WTC11 (cell line): ENCODE data around the gene PLD5.
"Not testable (repeated sequence)": the region's sequence is repeated elsewhere in the genome, so short reads cannot be mapped to it uniquely, and the experiment has no call there.

Experiments used
- JUN ChIP-seq: sonication (generic); formaldehyde crosslinking; IDR thresholded peaks from 2 replicates; pipeline ENCODE4 v1.8.0; 2023; ENCODE audit warnings: mild to moderate bottlenecking, missing genetic modification reagents
- NR1H2 ChIP-seq: sonication (generic); formaldehyde crosslinking; IDR thresholded peaks from 2 replicates; pipeline ENCODE4 v1.9.0; 2021; ENCODE audit warnings: mild to moderate bottlenecking, moderate library complexity, missing genetic modification reagents
- USF2 ChIP-seq: sonication (generic); formaldehyde crosslinking; IDR thresholded peaks from 2 replicates; pipeline ENCODE4 v1.8.1; 2023; ENCODE audit warnings: mild to moderate bottlenecking, missing genetic modification reagents, moderate library complexity
- ZNF281 ChIP-seq: sonication (generic); formaldehyde crosslinking; IDR thresholded peaks from 2 replicates; pipeline ENCODE4 v1.8.0; 2023; ENCODE audit warnings: mild to moderate bottlenecking, missing genetic modification reagents
- ZNF396 ChIP-seq: fragments of 250-450 bp; sonication (Bioruptor Pico); IDR thresholded peaks from 2 replicates; pipeline ENCODE4 v1.8.0; 2021; ENCODE audit warnings: mild to moderate bottlenecking, moderate library complexity, borderline replicate concordance
- ZSCAN18 ChIP-seq: fragments of 250-450 bp; sonication (Bioruptor Pico); IDR thresholded peaks from 2 replicates; pipeline ENCODE4 v2.1.2; 2022; ENCODE audit warnings: mild to moderate bottlenecking, moderate library complexity
- TF ChIP-seq, protein P1 (sequence below): sonication (generic); formaldehyde crosslinking; IDR thresholded peaks from 2 replicates; pipeline ENCODE4 v1.8.1; 2022; ENCODE audit warnings: low read depth, mild to moderate bottlenecking, moderate library complexity, missing genetic modification reagents, borderline replicate concordance
- TF ChIP-seq, protein P2 (sequence below): fragments of 200-600 bp; IDR thresholded peaks from 2 replicates; pipeline ENCODE4 v1.8.0; 2022; ENCODE audit warnings: antibody characterized with exemption
- TF ChIP-seq, protein P3 (sequence below): fragments of 250-450 bp; sonication (Bioruptor Pico); IDR thresholded peaks from 2 replicates; pipeline ENCODE4 v1.9.0; 2021; ENCODE audit warnings: mild to moderate bottlenecking

GRCh38 chr1:242350446-242350845 is 174.1 kb downstream of the PLD5 start:
- TF ChIP-seq, protein P1, sequence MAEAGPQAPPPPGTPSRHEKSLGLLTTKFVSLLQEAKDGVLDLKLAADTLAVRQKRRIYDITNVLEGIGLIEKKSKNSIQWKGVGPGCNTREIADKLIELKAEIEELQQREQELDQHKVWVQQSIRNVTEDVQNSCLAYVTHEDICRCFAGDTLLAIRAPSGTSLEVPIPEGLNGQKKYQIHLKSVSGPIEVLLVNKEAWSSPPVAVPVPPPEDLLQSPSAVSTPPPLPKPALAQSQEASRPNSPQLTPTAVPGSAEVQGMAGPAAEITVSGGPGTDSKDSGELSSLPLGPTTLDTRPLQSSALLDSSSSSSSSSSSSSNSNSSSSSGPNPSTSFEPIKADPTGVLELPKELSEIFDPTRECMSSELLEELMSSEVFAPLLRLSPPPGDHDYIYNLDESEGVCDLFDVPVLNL (CRISPR knock-in tag): not testable (repeated sequence)
- TF ChIP-seq JUN; ZNF281; NR1H2 (CRISPR knock-in tag); ZNF396 (CRISPR knock-in tag); ZSCAN18 (CRISPR knock-in tag); USF2 (CRISPR knock-in tag): not testable (repeated sequence)
- TF ChIP-seq, protein P2, sequence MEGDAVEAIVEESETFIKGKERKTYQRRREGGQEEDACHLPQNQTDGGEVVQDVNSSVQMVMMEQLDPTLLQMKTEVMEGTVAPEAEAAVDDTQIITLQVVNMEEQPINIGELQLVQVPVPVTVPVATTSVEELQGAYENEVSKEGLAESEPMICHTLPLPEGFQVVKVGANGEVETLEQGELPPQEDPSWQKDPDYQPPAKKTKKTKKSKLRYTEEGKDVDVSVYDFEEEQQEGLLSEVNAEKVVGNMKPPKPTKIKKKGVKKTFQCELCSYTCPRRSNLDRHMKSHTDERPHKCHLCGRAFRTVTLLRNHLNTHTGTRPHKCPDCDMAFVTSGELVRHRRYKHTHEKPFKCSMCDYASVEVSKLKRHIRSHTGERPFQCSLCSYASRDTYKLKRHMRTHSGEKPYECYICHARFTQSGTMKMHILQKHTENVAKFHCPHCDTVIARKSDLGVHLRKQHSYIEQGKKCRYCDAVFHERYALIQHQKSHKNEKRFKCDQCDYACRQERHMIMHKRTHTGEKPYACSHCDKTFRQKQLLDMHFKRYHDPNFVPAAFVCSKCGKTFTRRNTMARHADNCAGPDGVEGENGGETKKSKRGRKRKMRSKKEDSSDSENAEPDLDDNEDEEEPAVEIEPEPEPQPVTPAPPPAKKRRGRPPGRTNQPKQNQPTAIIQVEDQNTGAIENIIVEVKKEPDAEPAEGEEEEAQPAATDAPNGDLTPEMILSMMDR: not testable (repeated sequence)
- TF ChIP-seq, protein P3, sequence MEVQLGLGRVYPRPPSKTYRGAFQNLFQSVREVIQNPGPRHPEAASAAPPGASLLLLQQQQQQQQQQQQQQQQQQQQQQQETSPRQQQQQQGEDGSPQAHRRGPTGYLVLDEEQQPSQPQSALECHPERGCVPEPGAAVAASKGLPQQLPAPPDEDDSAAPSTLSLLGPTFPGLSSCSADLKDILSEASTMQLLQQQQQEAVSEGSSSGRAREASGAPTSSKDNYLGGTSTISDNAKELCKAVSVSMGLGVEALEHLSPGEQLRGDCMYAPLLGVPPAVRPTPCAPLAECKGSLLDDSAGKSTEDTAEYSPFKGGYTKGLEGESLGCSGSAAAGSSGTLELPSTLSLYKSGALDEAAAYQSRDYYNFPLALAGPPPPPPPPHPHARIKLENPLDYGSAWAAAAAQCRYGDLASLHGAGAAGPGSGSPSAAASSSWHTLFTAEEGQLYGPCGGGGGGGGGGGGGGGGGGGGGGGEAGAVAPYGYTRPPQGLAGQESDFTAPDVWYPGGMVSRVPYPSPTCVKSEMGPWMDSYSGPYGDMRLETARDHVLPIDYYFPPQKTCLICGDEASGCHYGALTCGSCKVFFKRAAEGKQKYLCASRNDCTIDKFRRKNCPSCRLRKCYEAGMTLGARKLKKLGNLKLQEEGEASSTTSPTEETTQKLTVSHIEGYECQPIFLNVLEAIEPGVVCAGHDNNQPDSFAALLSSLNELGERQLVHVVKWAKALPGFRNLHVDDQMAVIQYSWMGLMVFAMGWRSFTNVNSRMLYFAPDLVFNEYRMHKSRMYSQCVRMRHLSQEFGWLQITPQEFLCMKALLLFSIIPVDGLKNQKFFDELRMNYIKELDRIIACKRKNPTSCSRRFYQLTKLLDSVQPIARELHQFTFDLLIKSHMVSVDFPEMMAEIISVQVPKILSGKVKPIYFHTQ (CRISPR knock-in tag): not testable (repeated sequence)
